Activated naive CD8-positive, alpha-beta T cell (primary cell): Measurements from ENCODE around the gene PFN3.
"Not testable (repeated sequence)": the region's sequence is repeated elsewhere in the genome, so short reads cannot be mapped to it uniquely, and the experiment has no call there.

ENCODE experiments used
- H3K27ac Mint-ChIP-seq: one replicate; pipeline ENCODE4 v1.8.0; 2021; ENCODE audit warnings: mixed read lengths
- H3K27me3 Mint-ChIP-seq: one replicate; pipeline ENCODE4 v1.8.0; 2021; ENCODE audit warnings: mixed read lengths
- H3K36me3 Mint-ChIP-seq: one replicate; pipeline ENCODE4 v1.8.0; 2021; ENCODE audit warnings: mixed read lengths
- H3K4me1 Mint-ChIP-seq: one replicate; pipeline ENCODE4 v1.8.0; 2021; ENCODE audit warnings: low read depth, mixed read lengths
- H3K4me3 Mint-ChIP-seq: one replicate; pipeline ENCODE4 v1.8.0; 2021; ENCODE audit warnings: mild to moderate bottlenecking, mixed read lengths
- H3K9me3 Mint-ChIP-seq: one replicate; pipeline ENCODE4 v1.8.0; 2021; ENCODE audit warnings: low read depth, mixed read lengths

PFN3 gene

DNA sequence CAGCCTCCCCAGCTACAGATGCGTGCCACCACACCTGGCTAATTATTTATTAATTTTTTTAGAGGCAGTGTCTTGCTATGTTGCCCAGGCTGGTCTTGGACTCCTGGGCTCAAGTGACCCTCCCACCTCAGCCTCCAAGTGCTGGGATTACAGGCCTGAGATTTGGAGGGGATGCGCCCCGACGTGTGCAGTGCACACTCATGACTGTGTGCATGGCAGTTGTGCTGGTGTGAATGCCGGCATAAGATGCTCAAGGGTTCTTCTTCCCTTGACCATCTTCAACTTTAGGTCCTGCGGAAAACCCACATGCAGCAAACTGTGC is 19.7 kb downstream of the PFN3 start:
- Mint-ChIP-seq H3K27ac (no peak overlapping the region), H3K36me3 (no peaks in the 10 kb centered on the region), H3K9me3 (no peaks in the 10 kb centered on the region), H3K27me3 (no peaks in the 10 kb centered on the region), H3K4me3 (no peak overlapping the region), H3K4me1 (peaks cover 38% of the 10 kb centered on the region)

DNA sequence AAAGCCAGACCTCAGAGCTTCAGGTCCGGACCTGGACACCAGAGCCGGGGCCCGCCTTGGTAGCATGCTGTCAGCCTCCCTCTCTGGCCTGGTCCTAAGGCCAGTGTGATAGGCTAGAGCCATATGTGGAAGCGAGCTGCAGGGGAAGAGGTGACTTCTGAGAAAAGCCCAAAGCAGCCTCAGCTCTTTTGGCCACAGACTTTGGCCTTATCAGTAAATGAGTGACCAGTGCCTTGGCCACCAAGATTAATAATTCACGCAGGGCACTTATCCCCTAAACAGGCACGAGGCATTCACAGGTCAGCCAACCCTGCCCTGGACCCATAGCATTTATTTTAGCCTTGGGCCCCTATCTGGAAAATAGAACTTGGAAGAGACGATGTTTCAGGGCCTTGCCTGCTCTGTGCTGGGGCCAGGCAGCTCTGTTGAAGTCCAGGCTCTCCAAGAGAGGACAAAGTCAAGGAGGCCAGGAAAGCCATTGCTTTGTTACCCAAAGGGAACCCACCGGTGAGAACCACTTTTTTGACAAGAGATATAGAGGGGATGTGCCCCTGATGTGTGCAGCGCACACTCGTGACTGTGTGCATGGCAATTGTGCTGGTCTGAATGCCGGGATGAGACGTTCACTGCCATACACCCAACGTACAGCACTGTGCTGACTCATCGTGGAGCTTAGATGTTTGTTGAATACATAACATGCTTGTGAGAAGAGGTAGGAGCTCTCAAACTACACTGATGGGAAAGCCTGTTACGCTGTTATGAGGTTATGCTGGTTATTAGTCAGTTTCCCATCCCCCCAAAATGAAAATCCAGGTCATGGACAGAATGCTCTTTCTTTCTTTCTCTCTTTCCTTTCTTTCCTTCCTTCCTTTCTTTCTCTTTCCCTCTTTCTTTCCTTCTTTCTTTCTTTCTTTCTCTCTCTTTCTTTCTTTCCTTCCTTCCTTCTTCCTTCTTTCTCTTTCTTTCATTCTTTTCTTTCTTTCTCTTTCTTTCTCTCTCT is 21.3 kb downstream of the PFN3 start:
- Mint-ChIP-seq H3K36me3 (no peaks in the 10 kb centered on the region), H3K9me3 (no peaks in the 10 kb centered on the region), H3K27me3 (no peaks in the 10 kb centered on the region), H3K27ac (peak overlapping the region; percentile 24), H3K4me1 (peaks cover 42% of the 10 kb centered on the region), H3K4me3 (no peak overlapping the region)

DNA sequence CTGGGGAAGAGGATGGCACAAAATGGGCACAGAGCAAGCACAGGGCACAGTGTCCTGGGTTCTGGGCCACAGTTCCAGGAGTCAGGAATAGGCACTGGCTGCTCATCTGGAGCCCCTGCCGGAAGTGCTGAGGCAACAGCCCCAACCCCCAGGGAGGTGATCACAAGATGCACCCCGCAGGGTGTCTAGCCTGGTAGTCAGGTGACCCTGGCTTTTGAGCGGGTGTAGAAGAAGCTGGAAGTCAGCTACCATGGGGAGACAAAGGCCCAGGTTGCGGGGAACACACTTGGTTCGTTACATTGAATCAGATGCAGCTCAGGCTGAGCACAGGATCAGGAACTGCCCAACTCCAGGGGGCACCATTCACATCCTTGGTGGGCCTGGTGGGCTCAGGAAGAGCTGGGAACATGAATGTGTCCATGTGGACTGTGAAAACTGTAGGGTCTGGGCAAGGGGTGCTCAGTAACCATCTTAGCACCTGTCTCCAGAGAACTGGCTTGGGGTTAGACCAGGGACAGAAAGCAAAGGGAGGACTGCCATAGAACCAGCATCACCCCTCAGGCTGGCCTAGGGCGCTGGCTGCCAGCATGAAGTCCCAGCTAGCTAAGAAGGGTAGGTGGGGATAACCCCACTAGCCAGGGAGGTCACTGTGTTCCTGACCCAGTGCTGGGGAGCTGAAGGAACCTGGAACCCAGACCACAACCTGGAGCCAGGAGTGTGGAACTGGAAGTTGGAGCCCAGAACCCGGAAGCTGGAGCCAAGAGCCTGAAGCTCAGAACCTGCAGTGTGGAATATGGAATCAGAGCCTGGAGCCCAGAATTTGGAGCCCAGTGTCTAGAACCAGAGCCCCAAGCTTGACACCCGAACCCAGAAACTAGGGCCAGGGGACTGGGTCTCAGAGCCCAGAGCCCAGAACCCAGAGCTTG is 22.3 kb downstream of the PFN3 start:
- Mint-ChIP-seq H3K4me1 (peaks cover 50% of the 10 kb centered on the region), H3K4me3 (no peak overlapping the region), H3K36me3 (no peaks in the 10 kb centered on the region), H3K27ac (no peak overlapping the region), H3K9me3 (no peaks in the 10 kb centered on the region), H3K27me3 (no peaks in the 10 kb centered on the region)

- no peaks in the 10 kb centered on the region for H3K9me3 Mint-ChIP-seq
- no peaks in the 10 kb centered on the region for H3K36me3 Mint-ChIP-seq
- H3K4me1 Mint-ChIP-seq, result peaks cover 58% of the 10 kb centered on the region
- H3K27ac Mint-ChIP-seq, result peak overlapping the region; percentile 41
- no peaks in the 10 kb centered on the region for H3K27me3 Mint-ChIP-seq
- H3K4me3 Mint-ChIP-seq, result no peak overlapping the region
These were observed 24.4 kb downstream of the PFN3 start for GRCh38 chr5:177376107-177376506.

DNA sequence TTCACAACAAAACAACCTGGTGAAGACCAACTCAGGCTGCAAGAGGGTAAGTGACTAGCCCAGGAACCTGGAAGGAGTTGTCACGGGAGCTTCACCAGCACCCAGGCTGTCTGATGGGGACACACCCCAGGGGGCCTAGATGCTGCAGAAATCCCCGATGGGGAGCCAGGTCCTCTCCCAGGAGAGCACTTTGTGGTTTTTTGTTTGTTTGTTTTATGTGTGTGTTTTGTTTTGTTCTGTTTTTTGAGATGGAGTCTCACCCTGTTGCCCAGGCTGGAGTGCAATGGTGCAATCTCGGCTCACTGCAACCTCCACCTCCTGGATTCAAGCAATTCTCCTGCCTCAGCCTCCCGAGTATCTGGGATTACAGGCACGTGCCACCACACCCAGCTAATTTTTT is 24.9 kb downstream of the PFN3 start:
- H3K36me3 Mint-ChIP-seq, H3K9me3 Mint-ChIP-seq, H3K27me3 Mint-ChIP-seq, H3K4me3 Mint-ChIP-seq: not testable (repeated sequence)
- Mint-ChIP-seq H3K4me1 (peaks cover 58% of the 10 kb centered on the region), H3K27ac (peak overlapping the region; percentile 66)

- no peaks in the 10 kb centered on the region for H3K9me3 Mint-ChIP-seq
- peak overlapping the region; percentile 77 for H3K27ac Mint-ChIP-seq
- peaks cover 1% of the 10 kb centered on the region for H3K36me3 Mint-ChIP-seq
- H3K4me1 Mint-ChIP-seq, result peaks cover 58% of the 10 kb centered on the region
- H3K27me3 Mint-ChIP-seq, result no peaks in the 10 kb centered on the region
- no peak overlapping the region for H3K4me3 Mint-ChIP-seq
These were observed 26.2 kb downstream of the PFN3 start for GRCh38 chr5:177374211-177374610.

DNA sequence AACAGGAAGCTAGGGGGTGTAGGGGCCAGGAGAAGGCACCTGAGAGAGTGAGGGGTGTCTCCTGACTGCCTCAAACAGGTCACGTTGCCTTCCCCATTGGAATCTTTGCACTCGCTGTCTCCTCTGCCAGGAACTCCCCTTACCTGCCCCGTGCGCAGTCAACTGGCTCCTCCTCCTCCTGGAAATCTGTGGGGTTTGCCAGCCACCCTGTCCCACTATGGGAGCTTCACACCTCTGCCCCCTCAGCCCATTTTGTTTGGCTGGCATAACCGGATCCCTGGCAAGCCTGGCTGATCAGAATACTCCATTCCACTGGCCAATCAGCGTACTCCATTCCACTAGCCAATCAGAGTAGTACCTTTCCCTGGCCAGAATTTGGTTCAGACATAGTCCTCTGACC is 26.7 kb downstream of the PFN3 start:
- Mint-ChIP-seq H3K4me3 (no peak overlapping the region), H3K36me3 (peaks cover 5% of the 10 kb centered on the region), H3K27me3 (no peaks in the 10 kb centered on the region), H3K27ac (peak overlapping the region; percentile 77), H3K9me3 (no peaks in the 10 kb centered on the region), H3K4me1 (peaks cover 59% of the 10 kb centered on the region)

DNA sequence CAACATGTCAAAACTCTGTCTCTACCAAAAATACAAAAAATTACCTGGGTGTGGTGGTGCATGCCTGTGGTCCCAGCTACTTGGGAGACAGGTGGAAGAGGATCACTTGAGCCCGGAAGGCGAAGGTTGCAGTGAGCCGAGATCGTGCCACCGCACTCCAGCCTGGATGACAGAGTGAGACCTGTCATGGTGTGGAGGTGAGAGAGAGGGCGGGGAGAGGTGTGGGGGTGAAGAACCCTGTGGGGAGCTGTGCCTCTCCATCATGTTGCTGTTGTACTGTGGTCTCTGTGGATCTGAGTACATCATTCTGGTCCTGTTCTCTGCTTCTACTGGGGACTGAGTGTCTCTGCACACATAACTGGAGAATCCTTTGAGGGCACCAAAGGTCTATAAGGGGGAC is 27.6 kb downstream of the PFN3 start:
- Mint-ChIP-seq H3K36me3 (peaks cover 8% of the 10 kb centered on the region), H3K27me3 (no peaks in the 10 kb centered on the region), H3K9me3 (no peaks in the 10 kb centered on the region), H3K4me1 (peaks cover 65% of the 10 kb centered on the region), H3K4me3 (peak overlapping the region; percentile 73), H3K27ac (peak overlapping the region; percentile 84)

DNA sequence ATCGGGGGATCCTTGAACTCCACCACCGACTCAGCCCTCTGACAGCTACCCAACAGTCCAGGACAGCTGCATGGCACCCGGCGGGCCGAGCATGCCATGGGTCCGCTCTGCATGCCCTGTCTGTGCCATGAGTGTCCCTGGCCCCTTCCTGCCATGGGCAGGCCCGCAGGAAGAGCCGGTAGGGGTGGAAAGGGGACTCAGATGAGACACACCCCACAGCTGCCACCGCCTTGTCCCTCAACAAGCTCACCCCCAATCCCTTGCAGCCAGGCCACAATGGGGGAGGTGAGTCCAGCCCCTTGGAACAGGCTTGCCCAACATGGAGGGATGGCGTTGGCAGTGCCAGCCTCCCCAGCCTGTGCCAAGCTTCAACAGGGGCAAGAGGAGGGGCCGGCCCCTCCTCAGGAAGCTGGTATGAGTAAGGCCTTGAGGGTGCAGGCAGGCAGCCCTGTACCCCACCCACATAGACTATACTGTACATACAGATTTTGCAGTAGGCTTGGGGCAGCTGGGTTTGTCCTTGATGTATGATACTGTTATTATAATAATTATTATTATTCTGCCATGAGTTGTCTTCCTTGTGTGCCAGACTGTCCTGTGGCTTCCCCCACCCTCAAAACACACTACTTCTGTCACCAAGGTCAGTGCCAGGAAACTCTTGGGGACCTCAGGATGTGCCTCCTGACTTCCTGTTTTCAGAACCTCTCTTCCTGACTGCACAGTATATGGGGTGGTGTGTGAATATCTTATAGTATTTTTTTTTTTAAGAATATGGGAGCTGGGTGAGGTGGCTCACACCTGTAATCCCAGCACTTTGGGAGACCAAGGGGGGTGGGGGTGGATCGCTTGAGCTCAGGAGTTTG is 28.2 kb downstream of the PFN3 start:
- peak overlapping the region; percentile 73 for H3K4me3 Mint-ChIP-seq
- H3K27ac Mint-ChIP-seq, result peak overlapping the region; percentile 84
- H3K9me3 Mint-ChIP-seq, result no peaks in the 10 kb centered on the region
- no peaks in the 10 kb centered on the region for H3K27me3 Mint-ChIP-seq
- H3K4me1 Mint-ChIP-seq, result peaks cover 65% of the 10 kb centered on the region
- H3K36me3 Mint-ChIP-seq, result peaks cover 8% of the 10 kb centered on the region

DNA sequence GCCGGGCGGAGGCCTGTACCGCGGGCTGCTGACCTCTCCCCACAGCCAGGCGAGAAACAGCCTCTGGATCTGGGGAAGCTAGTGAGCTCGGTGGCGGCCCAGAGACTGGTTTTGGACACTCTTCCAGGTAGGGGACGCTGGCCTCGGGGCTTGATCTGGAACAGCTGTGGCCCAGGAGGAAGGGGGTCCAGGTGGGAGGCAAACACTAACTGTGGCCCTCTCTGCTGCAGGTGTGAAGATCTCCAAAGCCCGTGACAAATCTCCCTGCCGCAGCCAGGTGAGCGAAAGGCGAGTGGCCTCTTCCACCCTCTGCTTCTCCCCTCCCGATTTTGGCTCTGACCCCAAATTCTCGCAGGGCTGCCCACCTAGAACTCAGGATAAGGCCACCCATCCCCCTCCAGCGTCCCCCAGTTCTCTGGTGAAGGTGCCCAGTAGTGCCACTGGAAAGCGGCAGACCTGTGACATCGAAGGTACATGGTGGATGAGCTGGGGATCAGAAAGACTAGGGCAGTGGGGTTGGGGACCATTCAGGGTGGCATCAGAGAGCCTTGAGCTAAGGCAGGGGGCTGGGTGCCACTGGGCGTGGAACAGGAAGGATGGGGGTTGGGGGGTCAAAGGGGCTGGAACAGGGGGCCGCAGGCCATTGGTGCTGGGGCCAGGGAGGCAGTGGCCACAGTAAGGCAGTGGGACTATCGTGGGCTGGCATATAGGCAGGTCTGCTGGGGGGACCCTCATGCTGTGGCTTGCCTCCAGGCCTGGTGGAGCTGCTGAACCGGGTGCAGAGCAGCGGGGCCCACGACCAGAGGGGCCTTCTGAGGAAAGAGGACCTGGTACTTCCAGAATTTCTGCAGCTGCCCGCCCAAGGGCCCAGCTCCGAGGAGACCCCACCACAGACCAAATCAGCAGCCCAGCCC is 29.1 kb downstream of the PFN3 start:
- no peaks in the 10 kb centered on the region for H3K27me3 Mint-ChIP-seq
- peak overlapping the region; percentile 64 for H3K4me3 Mint-ChIP-seq
- H3K27ac Mint-ChIP-seq, result peak overlapping the region; percentile 84
- peaks cover 8% of the 10 kb centered on the region for H3K36me3 Mint-ChIP-seq
- H3K9me3 Mint-ChIP-seq, result no peaks in the 10 kb centered on the region
- peaks cover 64% of the 10 kb centered on the region for H3K4me1 Mint-ChIP-seq

GRCh38 chr5:177370488-177371119 is 29.9 kb downstream of the PFN3 start:
- Mint-ChIP-seq H3K27ac (no peak overlapping the region), H3K4me1 (peaks cover 63% of the 10 kb centered on the region), H3K9me3 (no peaks in the 10 kb centered on the region), H3K27me3 (no peaks in the 10 kb centered on the region), H3K36me3 (peaks cover 8% of the 10 kb centered on the region), H3K4me3 (no peak overlapping the region)

DNA sequence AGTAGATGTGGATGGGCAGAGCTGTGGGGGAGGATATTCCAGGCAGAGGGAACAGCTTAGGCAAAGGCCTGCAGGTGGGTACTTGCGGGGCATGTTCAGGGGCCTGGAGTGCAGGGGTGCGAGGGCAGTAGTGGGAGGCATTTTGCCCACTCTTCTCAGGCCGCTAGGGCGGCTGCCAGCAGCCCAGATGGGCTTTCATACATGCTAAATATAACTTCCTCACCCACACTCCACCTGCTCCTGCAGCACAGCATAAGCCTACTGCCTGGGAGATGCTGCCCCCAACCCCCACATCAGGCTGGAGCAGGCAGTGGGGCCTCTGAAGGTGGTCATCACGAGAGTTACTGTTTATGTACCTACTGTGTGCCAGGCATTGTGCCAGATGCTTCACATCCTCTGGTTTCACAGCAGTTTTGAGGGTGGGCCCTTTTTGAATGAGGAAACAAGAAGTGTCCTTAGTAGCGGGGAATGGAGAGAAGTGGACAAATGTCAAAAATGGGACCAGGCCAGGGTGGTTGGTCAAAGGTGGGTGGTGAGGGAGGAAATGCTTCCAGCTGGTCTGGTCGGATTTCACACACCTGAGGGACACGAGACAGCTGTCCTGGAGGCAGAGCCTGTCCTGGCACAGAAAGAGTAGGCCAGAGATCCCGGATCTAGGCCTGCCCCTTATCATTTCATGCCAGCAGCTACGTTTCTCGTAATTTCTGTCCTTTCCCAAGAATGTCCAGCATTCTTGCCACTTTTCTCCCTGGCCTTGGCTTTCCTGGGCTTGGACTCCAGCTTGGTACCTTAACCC is 30.6 kb downstream of the PFN3 start:
- H3K27me3 Mint-ChIP-seq, result no peaks in the 10 kb centered on the region
- H3K4me3 Mint-ChIP-seq, result no peak overlapping the region
- peaks cover 8% of the 10 kb centered on the region for H3K36me3 Mint-ChIP-seq
- peaks cover 62% of the 10 kb centered on the region for H3K4me1 Mint-ChIP-seq
- no peak overlapping the region for H3K27ac Mint-ChIP-seq
- no peaks in the 10 kb centered on the region for H3K9me3 Mint-ChIP-seq
